IMR-90 (cell line): ENCODE measurements around the gene UNK. TPM values are rescaled to one million over a fixed set of nuclear protein-coding genes. Genes with fewer than 3 reads are reported as not detected.

Experiments
- ATAC-seq: fragments of 200-7000 bp; cut with Tn5 transposase; 2 replicates; pipeline ENCODE4 v1.9.1; 2020; ENCODE audit warnings: low read depth, mild to moderate bottlenecking, moderate library complexity
- BruUV-seq: library from RNA; stranded (reverse); fragments of 400-500 nt; replicated peaks from 2 replicates; lab custom pipeline; 2021; lab: Mats Ljungman, UMichigan
- CTCF ChIA-PET: fragments of 300-600 bp; formaldehyde crosslinking; extraction: SDS; loops from one replicate; lab custom pipeline; 2021; ENCODE audit warnings: antibody characterized with exemption; lab: Yijun Ruan, JAX
- POLR2A ChIA-PET: fragments of 300-600 bp; sonication (Branson Sonifier 250); formaldehyde crosslinking; loops from one replicate; lab custom pipeline; 2022; ENCODE audit warnings: antibody characterized with exemption; ENCODE audit not compliant: unreplicated experiment; lab: Charles Lee
- DNase-seq: peaks from one replicate; pipeline ENCODE4 v3.0.0; 2013
- H2AFZ ChIP-seq: replicated peaks from 2 replicates; pipeline ENCODE3; 2013; ENCODE audit warnings: low read length, mild to moderate bottlenecking; ENCODE audit not compliant: poor library complexity
- H2AK5ac ChIP-seq: 2 replicates; pipeline ENCODE4 v1.6.1; 2013; ENCODE audit warnings: low read depth, low read length, inconsistent platforms
- H2AK9ac ChIP-seq: replicated peaks from 2 replicates; pipeline ENCODE3; 2013; ENCODE audit warnings: mild to moderate bottlenecking, low read depth, low read length, moderate library complexity; ENCODE audit not compliant: poor library complexity
- H2BK120ac ChIP-seq: 2 replicates; pipeline ENCODE4 v1.6.1; 2013; ENCODE audit warnings: low read depth, low read length, inconsistent platforms
- H2BK15ac ChIP-seq: 3 replicates; pipeline ENCODE4 v1.6.1; 2013; ENCODE audit warnings: low read depth, low read length, inconsistent platforms
- H2BK20ac ChIP-seq: 2 replicates; pipeline ENCODE4 v1.6.1; 2013; ENCODE audit warnings: low read depth, mild to moderate bottlenecking, inconsistent platforms, low read length, moderate library complexity
- H2BK5ac ChIP-seq: 2 replicates; pipeline ENCODE4 v1.6.1; 2013; ENCODE audit warnings: mild to moderate bottlenecking, low read depth, low read length, inconsistent platforms; ENCODE audit not compliant: poor library complexity, severe bottlenecking
- H3K14ac ChIP-seq: replicated peaks from 2 replicates; pipeline ENCODE4 v1.6.1; 2013; ENCODE audit warnings: low read depth, low read length, inconsistent platforms
- H3K18ac ChIP-seq: 2 replicates; pipeline ENCODE4 v1.6.1; 2013; ENCODE audit warnings: low read depth, low read length, control low read depth
- H3K23ac ChIP-seq: 2 replicates; pipeline ENCODE4 v1.6.1; 2013; ENCODE audit warnings: low read depth, low read length, inconsistent platforms
- H3K27ac ChIP-seq: 2 replicates; pipeline ENCODE4 v1.5.1; 2013; ENCODE audit warnings: mild to moderate bottlenecking, control low read depth, low read length; ENCODE audit not compliant: insufficient read depth
- H3K27me3 ChIP-seq: 2 replicates; pipeline ENCODE4 v1.6.1; 2013; ENCODE audit warnings: low read length; ENCODE audit not compliant: control insufficient read depth, insufficient read depth
- H3K36me3 ChIP-seq: 2 replicates; pipeline ENCODE4 v1.6.1; 2013; ENCODE audit warnings: low read length, mixed read lengths; ENCODE audit not compliant: control insufficient read depth, insufficient read depth
- H3K4ac ChIP-seq: 2 replicates; pipeline ENCODE4 v1.6.1; 2013; ENCODE audit warnings: low read depth, low read length, inconsistent platforms
- H3K4me1 ChIP-seq: 2 replicates; pipeline ENCODE4 v1.6.1; 2013; ENCODE audit warnings: low read length, mixed read lengths; ENCODE audit not compliant: control insufficient read depth, insufficient read depth
- H3K4me2 ChIP-seq: 2 replicates; pipeline ENCODE4 v1.6.1; 2013; ENCODE audit warnings: low read depth, mild to moderate bottlenecking, control low read depth, low read length, moderate library complexity
- H3K4me3 ChIP-seq: 2 replicates; pipeline ENCODE4 v1.5.1; 2013; ENCODE audit warnings: low read depth, mild to moderate bottlenecking, control low read depth, low read length, moderate library complexity; ENCODE audit not compliant: insufficient read depth
- H3K56ac ChIP-seq: 2 replicates; pipeline ENCODE4 v1.6.1; 2013; ENCODE audit warnings: low read length, inconsistent platforms; ENCODE audit not compliant: insufficient read depth; ENCODE audit errors: extremely low read depth
- H3K79me1 ChIP-seq, 2 experiments: 2 replicates each; pipeline ENCODE4 v1.6.1; 2013; ENCODE audit warnings: low read length in 2 of 2, inconsistent platforms in 1 of 2, low read depth in 1 of 2
- H3K9ac ChIP-seq: 2 replicates; pipeline ENCODE4 v1.6.1; 2013; ENCODE audit warnings: low read depth, low read length, control low read depth
- H3K9me1 ChIP-seq: 2 replicates; pipeline ENCODE4 v1.6.1; 2013; ENCODE audit warnings: low read length, inconsistent platforms; ENCODE audit not compliant: insufficient read depth
- H3K9me3 ChIP-seq: 2 replicates; pipeline ENCODE4 v1.6.1; 2013; ENCODE audit warnings: low read length; ENCODE audit not compliant: control insufficient read depth, insufficient read depth
- H4K20me1 ChIP-seq: 2 replicates; pipeline ENCODE4 v1.6.1; 2013; ENCODE audit warnings: low read length, inconsistent platforms; ENCODE audit not compliant: insufficient read depth
- H4K5ac ChIP-seq: 2 replicates; pipeline ENCODE4 v1.6.1; 2013; ENCODE audit warnings: mild to moderate bottlenecking, low read depth, low read length, control low read depth
- H4K8ac ChIP-seq, 2 experiments: 2 replicates each; pipeline ENCODE4 v1.6.1; 2013; ENCODE audit warnings: low read depth in 2 of 2, low read length in 2 of 2, control low read depth in 1 of 2, inconsistent platforms in 1 of 2
- H4K91ac ChIP-seq: 2 replicates; pipeline ENCODE4 v1.6.1; 2013; ENCODE audit warnings: low read depth, low read length, inconsistent platforms; ENCODE audit not compliant: insufficient read depth
- CTCF ChIP-seq: conservative IDR thresholded peaks from 2 replicates; pipeline ENCODE4 v1.5.1; 2012; ENCODE audit warnings: mild to moderate bottlenecking, low read depth, low read length, improper control_type of control experiment
- FOS ChIP-seq: fragments of 150-350 bp; IDR thresholded peaks from 2 replicates; pipeline ENCODE4 v1.6.1; 2016; ENCODE audit warnings: low read depth, low read length
- MAZ ChIP-seq: IDR thresholded peaks from 2 replicates; pipeline ENCODE4 v1.6.1; 2012; ENCODE audit warnings: low read depth, mild to moderate bottlenecking, low read length, improper control_type of control experiment, moderate library complexity, borderline replicate concordance
- WGBS, 2 experiments: methylation state at CpG; one replicate each; pipeline versions ENCODE4 v1.1.5 to v1.1.7; 2013; ENCODE audit warnings: missing lambda C conversion rate in 2 of 2; ENCODE audit not compliant: insufficient read length in 1 of 2; ENCODE audit errors: extremely low coverage in 2 of 2; 5-methylcytosine and 5-hydroxymethylcytosine counted together
- dilution Hi-C: fragments of 300-500 bp; cut with HindIII; formaldehyde crosslinking; loops from one replicate; pipeline ENCODE4 v1.14.3; 2018; ENCODE audit warnings: low sequenced_read_pairs; ENCODE audit not compliant: unreplicated experiment
- in situ Hi-C: fragments of 300-500 bp; cut with MboI; formaldehyde crosslinking; loops from 3 replicates; pipeline ENCODE4 v1.14.3; 2019; ENCODE audit warnings: low sequenced_read_pairs, inconsistent platforms, mixed read lengths
- intact Hi-C: fragments of 100-400 bp; cut with micrococcal nuclease; formaldehyde crosslinking; loops from 2 replicates; pipeline ENCODE4 v1.10.0; 2022
- polyA plus RNA-seq, 3 experiments: library from polyadenylated mRNA; depleted of rRNA; stranded (reverse); fragments of >200 nt; gene quantifications; 2 replicates each; pipeline ENCODE4 v1.2.3, GENCODE V29; 2012; ENCODE audit warnings: low replicate concordance in 1 of 3
- total RNA-seq: library from RNA; depleted of rRNA; stranded (reverse); fragments of >200 nt; gene quantifications from 2 replicates; pipeline ENCODE4 v1.2.3, GENCODE V29; 2012

The UNK gene
- total and polyA plus RNA-seq, 2 of the 4 experiments (the other 2 are of a cell fraction), result 15.4 to 17.3 TPM

GRCh38 chr17:75758131-75758905, 26.3 kb upstream of the UNK start:
- no peaks in the 10 kb centered on the region for H4K20me1 ChIP-seq
- POLR2A ChIA-PET, result no interaction called here
- H3K14ac ChIP-seq, result no peak overlapping the region
- no peak overlapping the region for H2AK5ac ChIP-seq
- ATAC-seq, result no peak
- peak overlapping the region; percentile 55 for H2AK9ac ChIP-seq
- no peaks in the 10 kb centered on the region; the same call in 1 of the 2 replicates for H3K27me3 ChIP-seq
- dilution Hi-C loops (no loop called here), in situ Hi-C loops (no loop called here), intact Hi-C loops (no loop called here)
- H3K4ac ChIP-seq, result no peak overlapping the region
- no peak overlapping the region for H4K5ac ChIP-seq
- no peak overlapping the region for H3K23ac ChIP-seq
- H3K4me1 ChIP-seq, result peaks cover 6% of the 10 kb centered on the region
- H4K8ac ChIP-seq, result no peak overlapping the region
- no peak overlapping the region for H2BK20ac ChIP-seq
- H3K27ac ChIP-seq, result no peak overlapping the region
- no peak overlapping the region for H4K91ac ChIP-seq
- no peak overlapping the region for H2BK15ac ChIP-seq
- CTCF ChIA-PET, result no interaction called here
- no peak overlapping the region for H3K9ac ChIP-seq
- no peak overlapping the region for H3K4me2 ChIP-seq
- no peaks in the 10 kb centered on the region for H3K36me3 ChIP-seq
- no peaks in the 10 kb centered on the region for H3K9me3 ChIP-seq
- 95% methylated on average over 10 of the region's 41 CpGs; no CpG with 5 or more reads in 1 of the 2 experiments for WGBS, 2 experiments
- peaks cover 5% of the 10 kb centered on the region; the same call in 1 of the 2 replicates for H3K9me1 ChIP-seq
- no peak overlapping the region for H2AFZ ChIP-seq
- no peak overlapping the region for H3K56ac ChIP-seq
- no peak for DNase-seq
- H3K4me3 ChIP-seq, result no peak overlapping the region
- TF ChIP-seq FOS (no peak), MAZ (no peak), CTCF (0 out of 2 replicates have a peak, but pooled peaks have one; percentile 10)
- H3K18ac ChIP-seq, result no peak overlapping the region
- no TSS peak for BruUV-seq
- H3K79me1 ChIP-seq, result peaks cover 4% of the 10 kb centered on the region in 2 experiments; a peak in 2 of 4 replicates
- no peak overlapping the region for H2BK120ac ChIP-seq
- H2BK5ac ChIP-seq, result no peak overlapping the region
